Stimulated activated CD8-positive, alpha-beta memory T cell treated with anti-CD3 and anti-CD28 coated beads, Interleukin-2, amount 100 ng/mL, for 48 hours (primary cell): ENCODE results near the gene COPS8.
A peak's percentile ranks its signal among the peaks of the same experiment; 100 is the strongest.

Experiments used
- DNase-seq, 2 donors: peaks; one replicate each; pipeline ENCODE4 v3.0.0-alpha.2; 2020; ENCODE audit warnings: low read depth in 2 of 2

The COPS8 gene

DNA sequence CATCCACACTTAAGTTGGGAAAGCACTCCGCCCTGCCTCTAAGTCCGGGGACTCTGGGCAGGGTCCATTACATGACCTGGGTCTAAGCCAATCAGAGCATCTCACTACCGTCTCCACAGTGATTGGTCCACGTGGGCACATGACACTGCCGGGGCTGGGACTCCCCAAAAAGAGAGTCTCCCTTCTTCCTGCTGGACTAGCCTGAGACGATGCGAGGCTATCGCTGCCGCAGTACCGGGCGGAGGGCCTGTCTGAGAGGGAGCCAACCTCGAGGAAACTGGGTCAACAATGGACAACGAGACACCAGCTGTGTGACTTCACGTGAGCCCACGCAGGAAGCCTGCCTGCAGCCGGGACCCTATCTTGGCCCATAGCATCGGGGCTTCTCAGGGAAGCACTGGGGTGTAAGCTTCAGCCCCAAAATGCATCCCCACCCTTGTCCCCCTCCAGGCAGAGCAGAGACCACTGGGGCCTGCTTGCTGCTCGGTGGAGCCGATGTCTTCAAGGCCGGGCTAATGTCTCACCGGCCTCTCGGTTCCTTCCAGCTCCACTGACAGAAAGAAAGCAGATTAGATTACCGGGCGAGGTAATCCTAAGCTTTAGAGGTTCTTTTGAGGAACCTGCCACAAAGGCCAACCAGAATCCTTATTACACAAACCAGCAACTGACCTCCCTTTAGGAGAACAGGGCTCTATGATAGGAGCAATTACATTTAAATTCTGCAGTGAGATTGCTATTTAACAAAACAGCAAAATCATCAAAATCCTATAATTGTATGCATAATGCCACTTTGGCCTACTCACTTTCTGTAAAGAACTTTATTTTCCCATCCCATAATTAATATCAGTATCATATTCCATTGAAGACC lies 21.3 kb upstream of the COPS8 start:
- no peak for DNase-seq

DNA sequence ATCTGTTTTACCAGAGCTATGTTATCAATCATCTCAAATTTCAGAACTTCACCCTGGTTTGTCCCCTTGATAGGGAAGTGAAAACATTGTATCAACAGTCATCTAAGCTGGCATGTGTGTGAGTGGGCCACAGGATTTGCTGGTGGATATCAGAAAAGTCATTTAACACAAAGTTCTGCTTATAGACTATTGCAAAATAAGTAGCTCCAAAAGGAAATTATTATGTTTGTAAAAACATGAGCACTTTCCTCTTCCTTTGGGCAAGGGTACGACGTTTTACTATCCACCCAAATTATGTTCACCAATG lies 20.7 kb upstream of the COPS8 start:
- DNase-seq = no peak

DNA sequence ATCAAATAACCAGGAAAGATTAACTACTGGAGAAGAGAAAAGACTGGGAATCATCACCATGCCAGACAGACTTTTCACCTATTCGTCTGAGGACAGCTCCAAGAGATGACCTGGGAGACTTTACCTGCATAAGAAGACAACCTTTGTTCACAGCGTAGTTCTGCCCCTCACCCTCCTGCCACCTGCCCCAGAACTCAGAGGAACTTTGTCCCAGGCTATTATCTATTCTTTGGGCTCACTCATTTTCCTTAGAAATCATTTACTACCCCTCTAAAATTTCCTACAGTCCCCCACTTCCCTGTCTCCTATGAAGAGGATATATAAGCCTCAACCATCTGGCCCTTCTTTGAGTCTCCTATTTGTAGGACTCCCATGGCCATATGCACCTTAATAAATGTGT lies 19.3 kb upstream of the COPS8 start:
- DNase-seq = no peak

DNA sequence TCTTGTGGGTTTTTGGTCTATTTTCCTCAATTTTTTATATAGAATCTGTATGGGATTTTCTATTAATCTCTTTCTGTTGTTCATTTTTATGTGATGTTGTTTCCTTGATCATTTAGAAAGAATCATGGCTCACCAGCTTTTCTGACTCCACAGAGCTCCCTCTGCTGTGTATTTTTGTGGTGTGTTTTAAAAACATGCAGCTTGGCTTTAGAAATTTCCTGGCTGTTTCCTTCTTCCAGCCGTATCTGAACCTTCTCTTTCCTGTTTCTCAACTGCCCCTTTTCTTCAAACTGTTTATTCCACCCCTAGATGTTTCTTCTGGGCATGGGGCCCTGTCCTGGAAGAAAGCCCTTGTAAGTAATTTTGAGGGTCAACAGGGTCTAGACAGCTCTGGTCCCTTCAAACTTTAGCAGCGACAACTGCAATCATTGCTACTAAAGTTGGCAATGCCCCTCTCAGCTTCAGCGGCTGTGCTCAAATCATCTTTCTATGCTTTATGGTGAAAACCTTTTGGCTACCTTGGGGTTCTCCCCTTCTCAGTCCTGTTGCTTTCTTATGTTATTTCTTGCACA lies 17.6 kb upstream of the COPS8 start:
- no peak for DNase-seq

DNA sequence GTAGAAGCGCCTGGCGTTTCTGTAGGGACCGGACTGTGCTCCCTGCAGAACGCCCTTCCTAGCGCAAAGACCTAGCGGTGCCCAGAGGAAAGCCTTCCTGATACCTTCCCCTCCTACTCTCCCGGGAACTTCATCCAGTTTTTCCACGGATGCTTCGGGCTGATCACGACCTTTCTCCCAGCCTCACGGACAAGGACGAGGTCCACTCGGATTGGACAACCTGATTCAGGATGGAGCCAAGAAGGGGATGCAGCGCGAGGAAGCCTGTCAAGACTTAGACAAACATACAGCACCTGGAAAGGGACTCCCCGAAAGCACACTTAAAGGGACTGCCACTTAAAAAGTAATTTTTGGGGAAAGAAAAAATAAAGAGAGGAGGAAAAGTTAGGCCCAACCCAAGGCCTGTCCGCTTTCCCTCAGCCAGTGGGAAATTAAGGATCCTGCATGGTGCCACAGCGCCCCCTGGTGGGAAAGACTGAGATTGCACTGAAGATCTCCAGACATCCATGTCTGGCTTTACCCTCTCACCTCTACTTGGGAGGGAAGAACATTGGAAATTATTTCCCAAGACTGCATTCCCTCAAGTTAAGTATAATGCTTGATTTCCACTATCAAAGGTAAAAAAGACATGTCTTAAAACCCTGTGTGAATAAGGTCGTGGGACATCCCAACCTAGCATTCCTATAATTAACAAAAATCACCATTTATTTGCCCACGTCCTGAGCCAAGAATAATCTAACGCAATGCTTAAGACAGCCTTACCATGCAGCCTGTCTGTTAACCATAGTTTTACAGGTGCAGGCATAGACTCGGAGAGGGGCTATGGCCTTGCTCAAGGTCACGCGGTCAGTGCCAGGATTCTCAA lies 13.4 kb upstream of the COPS8 start:
- DNase-seq = peak; percentile 52 to 63

DNA sequence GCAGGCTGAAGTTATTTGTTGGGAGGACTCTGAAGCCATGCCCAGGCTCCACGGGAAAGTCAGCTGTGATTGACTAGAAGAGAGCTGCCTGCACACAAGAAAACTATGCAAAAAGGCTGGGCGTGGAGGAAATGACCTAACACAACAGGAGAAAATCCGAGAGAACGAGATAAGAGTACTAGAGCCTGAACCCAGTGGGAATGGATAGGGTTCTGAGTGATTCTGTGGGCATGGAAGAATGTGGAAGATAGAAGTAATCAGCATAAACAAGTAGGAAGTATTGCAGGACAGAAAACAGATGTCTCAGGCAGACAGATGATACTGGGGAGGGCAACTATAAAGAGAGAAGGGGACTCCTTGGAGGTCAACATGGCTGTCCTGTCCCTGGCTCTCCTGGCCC lies 12.1 kb upstream of the COPS8 start:
- DNase-seq = no peak

DNA sequence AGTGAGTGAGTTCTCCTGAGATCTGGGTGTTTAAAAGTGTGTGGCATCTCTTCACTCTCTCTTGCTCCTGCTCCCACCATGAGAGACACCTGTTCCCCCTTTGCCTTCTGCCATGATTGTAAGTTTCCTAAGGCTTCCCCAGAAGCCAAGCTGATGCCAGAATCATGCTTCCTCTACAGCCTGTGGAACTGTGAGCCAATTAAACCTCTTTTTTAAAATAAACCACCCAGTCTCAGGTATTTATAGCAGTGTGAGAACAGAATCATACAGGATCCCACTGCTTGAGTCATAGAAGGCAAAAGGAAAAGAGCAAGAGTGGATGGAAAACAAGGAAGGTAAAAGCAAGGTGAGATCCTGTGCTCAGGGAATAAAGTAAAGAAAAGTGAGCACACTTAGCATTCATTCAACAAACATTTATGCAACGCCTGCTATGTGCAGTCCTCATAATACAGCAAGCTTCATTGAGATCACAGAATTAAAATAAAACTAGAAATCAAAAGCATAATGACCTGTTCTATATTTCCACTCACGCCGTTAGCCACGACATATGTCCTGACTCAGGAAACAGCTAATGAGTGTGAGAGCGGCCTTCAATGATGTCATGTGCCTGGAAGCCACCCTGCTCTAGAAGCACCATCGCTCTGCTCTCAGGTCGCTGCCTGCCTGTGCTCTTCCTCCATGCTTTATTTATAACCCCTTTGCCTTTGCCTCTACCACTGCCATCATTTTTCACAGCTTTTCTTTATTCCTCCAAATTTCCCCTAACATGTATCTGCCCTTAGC lies 11.3 kb upstream of the COPS8 start:
- DNase-seq = no peak

DNA sequence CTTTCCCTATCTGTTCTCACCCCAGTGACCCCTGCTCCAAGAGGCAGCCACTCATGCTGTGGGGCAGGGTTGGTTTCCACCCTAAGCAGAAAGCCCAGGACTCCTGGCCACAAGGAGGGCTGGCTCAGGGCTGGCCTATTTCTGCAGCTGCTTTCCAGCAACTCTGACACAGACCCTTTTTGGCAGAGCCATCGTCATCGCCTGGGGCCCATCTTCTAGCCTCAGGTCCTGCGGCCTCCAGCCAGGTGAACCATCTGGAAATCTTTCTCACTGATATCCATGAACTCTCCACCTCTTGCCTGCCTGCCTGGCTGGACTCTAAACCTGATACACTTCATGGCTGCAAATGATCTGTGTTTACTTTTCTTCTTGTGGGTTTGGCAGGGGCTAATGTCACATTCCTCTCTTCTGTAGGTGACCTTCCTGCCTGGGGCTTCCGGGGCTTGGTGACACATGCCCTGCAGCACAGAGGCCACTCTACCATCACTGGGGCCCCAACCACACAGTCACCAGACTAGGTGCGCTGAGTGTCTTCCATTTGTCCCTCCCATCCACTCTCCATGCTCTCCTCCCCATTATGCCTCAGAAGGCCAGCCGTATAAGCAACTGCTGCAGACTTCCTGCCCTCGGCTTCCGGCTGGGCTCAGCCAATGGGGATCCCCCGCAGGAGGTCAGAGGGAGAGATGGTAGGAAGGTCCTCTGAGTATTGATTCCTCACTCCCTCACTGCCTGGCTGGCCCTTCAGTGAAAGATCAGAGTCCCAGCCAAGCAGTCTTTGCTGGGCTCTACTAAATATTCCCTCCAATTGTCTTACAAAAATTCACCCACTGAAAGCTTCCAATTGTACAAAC lies 9.7 kb upstream of the COPS8 start:
- DNase-seq = no peak

DNA sequence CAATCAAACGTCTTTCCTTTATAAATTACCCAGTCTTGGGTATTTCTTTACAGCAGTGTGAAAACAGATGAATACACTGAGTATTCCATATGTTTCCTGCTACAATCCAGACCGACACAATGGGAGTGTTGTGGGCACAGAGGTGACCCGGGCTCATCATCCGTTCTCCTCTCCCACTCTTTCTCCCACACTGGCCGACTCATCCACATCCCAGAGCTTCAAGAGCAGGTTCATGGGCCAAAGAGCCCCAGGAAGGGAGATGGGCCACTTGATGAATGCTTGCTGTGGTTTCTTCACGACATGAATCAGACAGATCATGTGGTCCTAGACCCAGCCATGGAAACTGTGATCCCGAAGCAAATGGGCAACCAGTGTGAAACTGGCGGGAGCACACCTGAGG lies 4.1 kb upstream of the COPS8 start:
- DNase-seq = no peak

DNA sequence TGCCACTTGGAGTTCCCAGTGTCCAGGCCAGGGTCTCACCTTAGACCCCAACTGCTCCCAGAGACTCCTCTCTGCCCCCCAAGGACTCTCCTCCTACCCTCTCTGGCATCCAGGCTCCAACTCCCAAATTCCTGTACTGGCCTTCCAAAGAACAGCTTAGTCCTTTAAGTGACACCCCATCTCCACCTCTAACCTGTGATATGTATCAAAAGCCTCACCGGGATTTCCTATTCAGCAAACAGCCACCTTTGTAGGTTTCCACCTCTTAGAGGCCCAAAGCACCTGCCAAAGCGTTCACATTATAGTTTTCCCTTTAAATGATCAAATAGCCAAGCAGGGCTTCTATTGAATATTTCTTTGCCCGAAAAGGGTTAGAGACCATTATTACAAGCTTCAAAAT lies 2.7 kb upstream of the COPS8 start:
- DNase-seq = no peak

DNA sequence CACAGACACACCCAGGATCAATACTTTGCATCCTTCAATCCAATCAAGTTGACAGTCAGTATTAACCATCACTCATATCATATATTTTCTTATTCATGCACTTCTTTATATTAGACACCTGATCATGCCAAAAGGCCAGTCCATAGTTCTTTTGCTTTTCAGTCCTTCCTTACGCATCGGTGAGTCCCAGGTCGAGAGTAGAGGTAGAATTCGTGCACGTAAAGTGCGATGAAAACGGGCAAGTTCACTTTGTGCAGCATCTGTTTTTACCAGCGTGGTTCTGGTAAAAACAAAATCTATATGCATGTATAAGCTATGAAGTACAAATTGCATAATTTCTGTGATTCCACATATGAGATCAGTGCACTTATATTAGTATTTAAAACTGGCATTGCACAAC lies 1.2 kb upstream of the COPS8 start:
- DNase-seq = no peak

DNA sequence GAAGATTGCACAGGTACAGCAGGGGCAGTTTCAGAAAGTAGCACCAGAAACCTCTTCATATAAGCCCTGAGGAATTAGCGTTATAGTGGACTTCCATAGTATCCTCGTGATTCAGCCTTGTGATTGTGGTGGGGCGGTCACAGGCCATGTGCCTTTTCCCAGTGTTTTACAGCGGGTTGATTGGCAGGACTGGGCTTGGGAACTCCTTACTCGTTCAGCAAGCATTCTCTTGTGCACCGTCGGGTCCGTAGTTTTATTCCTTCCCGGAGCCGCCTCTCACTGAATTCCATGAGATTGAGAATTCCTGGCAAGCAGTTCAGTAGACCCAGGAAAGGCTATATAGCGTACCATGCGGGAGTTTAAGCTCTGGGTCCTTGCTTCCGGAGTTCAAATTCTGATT lies 5.2 kb downstream of the COPS8 start:
- no peak for DNase-seq

DNA sequence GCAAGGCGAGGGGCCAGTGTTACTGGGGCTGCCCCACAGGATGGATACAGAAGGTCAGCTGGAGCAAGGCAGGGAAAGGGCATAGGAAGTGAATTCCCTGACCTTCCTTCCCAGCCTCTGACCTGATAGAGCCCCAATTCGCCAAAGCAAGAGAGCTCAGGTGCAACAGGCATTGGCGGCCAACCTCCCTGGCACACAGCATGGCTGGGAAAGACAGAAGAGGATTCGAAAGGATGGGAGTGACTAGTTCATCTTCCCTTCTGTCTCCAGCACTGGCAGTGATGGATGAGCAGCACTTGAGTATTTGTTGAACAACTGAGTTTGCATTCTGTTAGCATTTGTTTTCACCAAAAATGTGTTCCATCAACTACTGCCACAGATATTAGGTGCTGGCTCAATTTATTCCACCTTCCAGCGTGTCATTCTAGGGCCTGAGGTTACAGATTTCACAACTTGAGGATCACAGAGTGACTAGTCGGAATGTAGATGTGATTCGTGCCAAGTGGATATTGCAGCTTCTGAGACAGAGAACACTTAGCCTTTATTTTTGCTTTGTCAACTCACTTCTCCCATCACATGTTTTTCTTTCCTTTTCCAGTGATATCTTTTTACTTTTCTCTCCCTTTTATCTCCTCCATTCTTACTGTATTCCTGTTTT lies 6.2 kb downstream of the COPS8 start:
- no peak for DNase-seq

DNA sequence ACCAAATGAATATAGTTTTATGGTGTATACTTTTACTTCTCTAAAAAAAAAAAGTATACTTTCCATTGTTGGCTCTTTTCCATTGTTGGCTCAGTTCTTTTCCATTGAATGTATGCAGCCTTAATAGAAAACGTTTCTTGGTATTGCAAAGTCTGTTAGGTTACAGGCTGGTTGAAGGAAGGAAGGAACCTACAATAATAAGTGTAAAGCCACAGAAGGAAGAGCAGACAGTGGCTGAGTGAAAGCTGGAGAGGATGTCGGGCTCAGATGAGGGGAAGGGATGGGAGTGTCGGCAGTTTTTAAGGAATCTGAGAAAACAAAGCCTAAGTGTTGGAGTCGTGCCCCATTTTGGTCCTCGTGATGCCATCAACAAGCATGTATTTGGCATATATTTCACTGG lies 6.8 kb downstream of the COPS8 start:
- no peak for DNase-seq

DNA sequence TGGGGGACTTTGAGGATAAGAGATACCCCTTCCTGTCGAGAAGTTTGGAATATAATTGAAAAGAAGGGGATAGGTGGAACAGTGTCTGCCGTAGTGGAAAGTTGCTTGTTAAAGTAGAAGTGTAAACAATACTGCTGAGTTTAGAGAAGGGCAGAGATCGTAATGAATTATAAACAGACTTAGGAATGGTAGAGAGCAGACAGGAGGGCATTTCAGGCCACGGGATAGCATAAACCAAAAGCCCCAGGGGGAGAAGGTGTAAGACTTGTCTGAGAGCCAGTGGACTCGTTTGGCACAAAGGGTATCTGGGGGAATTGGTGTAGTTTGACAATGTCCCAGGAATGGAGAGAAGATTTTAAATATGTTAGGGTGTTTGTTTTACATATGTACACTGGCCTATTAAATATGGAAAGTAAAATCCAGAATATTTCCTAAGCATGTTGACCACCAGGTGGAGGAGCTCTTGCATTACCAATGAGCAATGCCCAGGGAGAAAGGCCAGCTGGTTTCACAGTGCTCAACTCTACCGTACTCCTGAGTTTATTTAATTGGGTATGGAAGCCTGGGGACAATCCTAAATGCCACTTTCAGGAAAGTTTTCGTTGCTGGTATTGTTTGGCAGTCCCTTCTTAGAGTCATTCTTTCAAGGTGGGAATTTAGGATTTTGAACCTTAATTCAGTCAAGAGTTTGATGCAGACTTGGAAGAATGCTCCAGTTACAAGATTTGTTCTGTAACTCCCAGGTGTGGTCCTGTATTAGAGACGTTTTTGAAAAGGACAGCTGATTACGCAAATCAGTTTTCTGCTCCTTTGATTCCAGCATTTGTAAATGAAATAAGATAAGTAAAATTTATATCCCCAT lies 7.5 kb downstream of the COPS8 start:
- DNase-seq = no peak

DNA sequence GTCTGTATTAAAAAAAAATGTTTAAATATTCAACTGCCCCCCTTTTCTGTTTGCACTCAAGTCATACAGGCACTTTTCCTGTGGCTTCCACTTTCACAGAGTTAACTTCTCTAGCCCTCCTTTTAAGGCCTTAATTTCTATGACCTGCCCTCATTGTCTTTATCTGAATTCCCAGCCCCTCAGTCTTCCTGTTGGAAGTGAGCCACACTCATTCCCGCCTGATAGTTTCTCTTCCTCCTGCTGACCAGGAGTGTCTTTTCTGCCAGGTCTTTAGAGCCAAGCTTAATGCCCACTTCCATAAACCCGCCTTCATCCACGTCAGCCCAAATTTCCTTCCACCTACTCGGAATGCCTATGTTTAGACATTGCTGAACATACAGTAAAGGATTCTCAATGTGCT lies 10.5 kb downstream of the COPS8 start:
- DNase-seq = no peak

DNA sequence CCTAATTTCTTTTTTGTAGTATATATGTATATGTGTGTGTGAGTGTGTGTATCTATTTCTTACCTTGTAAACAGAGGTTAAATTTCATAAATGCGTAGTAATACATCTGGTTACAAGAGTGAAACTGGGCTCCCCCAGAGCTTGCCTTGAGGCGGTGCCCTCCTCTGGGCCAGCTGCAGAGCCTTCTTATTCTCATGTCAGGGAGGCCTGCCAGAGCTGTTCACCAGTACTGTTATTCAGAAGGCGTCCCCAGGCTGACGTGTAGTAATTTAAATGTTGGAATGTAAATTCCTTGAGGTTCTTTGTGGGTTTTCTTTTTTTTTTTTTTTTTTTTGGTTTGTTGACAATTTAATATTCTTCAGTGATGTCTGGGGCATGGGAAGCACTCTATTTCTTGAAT lies 11.2 kb downstream of the COPS8 start:
- DNase-seq = no peak

DNA sequence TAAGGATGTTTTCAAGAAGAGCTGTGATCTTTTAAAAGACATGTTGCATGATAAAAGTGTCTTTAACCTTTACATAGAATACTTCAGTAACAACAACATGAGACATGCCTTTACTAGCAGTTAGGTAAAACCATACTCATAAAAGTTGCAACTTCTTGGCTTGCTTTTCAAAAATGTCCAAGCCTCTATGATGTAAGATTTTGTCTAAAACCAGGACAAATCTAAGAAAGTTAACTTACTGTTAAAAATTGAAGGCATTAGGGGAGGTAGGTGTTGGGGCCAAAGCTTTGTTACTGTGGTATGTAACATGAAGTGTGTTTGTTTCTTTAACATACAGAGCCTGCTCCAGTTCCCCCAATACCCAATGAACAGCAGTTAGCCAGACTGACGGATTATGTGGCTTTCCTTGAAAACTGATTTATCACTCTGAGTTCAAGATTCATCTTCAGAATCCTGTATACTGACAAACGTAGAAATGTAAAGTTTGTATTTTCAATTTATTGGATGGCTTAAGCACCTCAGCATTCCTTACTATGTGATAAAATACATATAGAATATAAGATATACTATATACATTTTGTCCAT lies 11.7 kb downstream of the COPS8 start:
- DNase-seq = no peak
